ENCODE measurements around the gene TTC12. TPM values are rescaled to one million over a fixed set of nuclear protein-coding genes. Genes with fewer than 3 reads are reported as not detected.

TTC12 gene
- total and polyA plus RNA-seq, 10 of the 15 experiments (the other 5 are each of a cell fraction or from before 2014, with no cell fraction given), result 3.7 to 14.0 (median 8.1) TPM

GRCh38 chr11:113376156-113376555, 61.8 kb downstream of the TTC12 start:
- BruUV-seq (replicated peaks), result no TSS peak
- in situ Hi-C loops (cut with MboI), result no loop called here

GRCh38 chr11:113377681-113378412, 63.5 kb downstream of the TTC12 start:
- no peak for DNase-seq (ENCODE audit: low read depth, low spot score)
- intact Hi-C loops (cut with micrococcal nuclease; ENCODE audit: unreplicated experiment) (no loop called here), in situ Hi-C loops (cut with MboI) (no loop called here)
- no TSS peak for BruUV-seq (replicated peaks)
- POLR2A ChIA-PET, result no interaction called here
- WGBS (ENCODE audit: insufficient coverage, insufficient replicate concordance, low lambda C conversion rate, missing lambda C conversion rate), result 50% methylated on average over 7 of the region's 7 CpGs
- no peaks in the 10 kb centered on the region for H3K4me1 ChIP-seq (ENCODE audit: control insufficient read depth, insufficient read depth, low read length)
- peaks cover 0 to 3% of the 10 kb centered on the region in 2 experiments; a peak in 1 of 4 replicates for H3K27me3 ChIP-seq (replicated peaks in 1 of 2; ENCODE audit: control insufficient read depth in 2 of 2, insufficient read depth in 2 of 2, low read length in 1 of 2)
- no peak overlapping the region for H3K4me3 ChIP-seq
- SMC1A ChIA-PET (ENCODE audit: uncharacterized antibody, unreplicated experiment), result interaction anchor here (0.6 to 1.2 kb wide), 2 partner anchors 10 to 110 kb away, joined by 3 to 4 read pairs; no protein-coding TSS in a partner anchor
- H3K9ac ChIP-seq (ENCODE audit: control insufficient read depth, insufficient read depth, low read length), result no peak overlapping the region
- no peak overlapping the region for H2AFZ ChIP-seq (ENCODE audit: control insufficient read depth, low read depth, low read length)
- no peaks in the 10 kb centered on the region for H3K79me2 ChIP-seq (ENCODE audit: control insufficient read depth, insufficient read depth, low read length)
- no peaks in the 10 kb centered on the region for H3K9me3 ChIP-seq (replicated peaks; ENCODE audit: control insufficient read depth, insufficient read depth, low read length)
- H4K20me1 ChIP-seq (ENCODE audit: control insufficient read depth, insufficient read depth), result no peaks in the 10 kb centered on the region
- CTCF ChIA-PET, result interaction anchor here (0.7 kb wide), 1 partner anchor 16 kb away, joined by 3 read pairs; no protein-coding TSS in a partner anchor
- no peak for ATAC-seq
- no peak overlapping the region for H3K27ac ChIP-seq (ENCODE audit: control insufficient read depth, insufficient read depth)
- no peaks in the 10 kb centered on the region for H3K36me3 ChIP-seq (ENCODE audit: control insufficient read depth in 2 of 2, insufficient read depth in 2 of 2, low read length in 1 of 2)
- RAD21 ChIA-PET (ENCODE audit: unreplicated experiment), result no interaction called here
- no peak for FAIRE-seq
- H3K4me2 ChIP-seq (ENCODE audit: control insufficient read depth, insufficient read depth), result no peak overlapping the region
- TF ChIP-seq RAD21 (IDR thresholded peaks at IDR 0.05; ENCODE audit: insufficient read depth, low read depth, low read length), result no peak
- no peak for TF ChIP-seq E4F1 (IDR thresholded peaks at IDR 0.05; ENCODE audit: borderline replicate concordance, partially characterized antibody)
- no peak for TF ChIP-seq MEF2B (IDR thresholded peaks at IDR 0.05; ENCODE audit: partially characterized antibody, poor library complexity, severe bottlenecking)
- TF ChIP-seq RFX5 (IDR thresholded peaks at IDR 0.05; ENCODE audit: low read depth, low read length), result no peak
- no peak for TF ChIP-seq POLR2AphosphoS2 (IDR thresholded peaks at IDR 0.05; ENCODE audit: low read depth, low read length)
- no peak for TF ChIP-seq CHD1 (IDR thresholded peaks at IDR 0.05; ENCODE audit: low read depth, low read length)
- no peak for TF ChIP-seq ZBTB33 (IDR thresholded peaks at IDR 0.05)
- no peak for TF ChIP-seq NFYB (IDR thresholded peaks at IDR 0.05; ENCODE audit: insufficient read depth, low read depth, low read length)
- TF ChIP-seq MAX (IDR thresholded peaks at IDR 0.05; ENCODE audit: low read depth, low read length), result no peak

More at GRCh38 chr11:113376156-113376555, 61.8 kb downstream of the TTC12 start:
- no peak overlapping the region for H3K27ac ChIP-seq (ENCODE audit: control insufficient read depth, insufficient read depth)
- WGBS (ENCODE audit: insufficient coverage, insufficient replicate concordance, low lambda C conversion rate, missing lambda C conversion rate), result 18% methylated on average over 3 of the region's 3 CpGs
- H3K27me3 ChIP-seq (replicated peaks in 1 of 2; ENCODE audit: control insufficient read depth in 2 of 2, insufficient read depth in 2 of 2, low read length in 1 of 2), result no peaks in the 10 kb centered on the region; a peak in 1 of 4 replicates
- no peak for DNase-seq (ENCODE audit: low read depth, low spot score)
- ChIA-PET POLR2A (no interaction called here), CTCF (no interaction called here), SMC1A (ENCODE audit: uncharacterized antibody, unreplicated experiment) (interaction anchor here (1.4 to 1.5 kb wide), 2 partner anchors 42 to 62 kb away, joined by 4 to 5 read pairs; partner anchors contain the start of gene TTC12), RAD21 (ENCODE audit: unreplicated experiment) (interaction anchor here (0.7 kb wide), 1 partner anchor 97 kb away, joined by 3 read pairs; no protein-coding TSS in a partner anchor)
- intact Hi-C loops (cut with micrococcal nuclease; ENCODE audit: unreplicated experiment), result no loop called here
- H3K79me2 ChIP-seq (ENCODE audit: control insufficient read depth, insufficient read depth, low read length), result no peaks in the 10 kb centered on the region
- H3K9ac ChIP-seq (ENCODE audit: control insufficient read depth, insufficient read depth, low read length), result no peak overlapping the region
- peak overlapping the region; percentile 1; the same call in 1 of the 2 replicates for H2AFZ ChIP-seq (ENCODE audit: control insufficient read depth, low read depth, low read length)
- no peaks in the 10 kb centered on the region for H3K9me3 ChIP-seq (replicated peaks; ENCODE audit: control insufficient read depth, insufficient read depth, low read length)
- no peaks in the 10 kb centered on the region for H4K20me1 ChIP-seq (ENCODE audit: control insufficient read depth, insufficient read depth)
- no peak for FAIRE-seq
- H3K4me3 ChIP-seq, result no peak overlapping the region
- H3K4me1 ChIP-seq (ENCODE audit: control insufficient read depth, insufficient read depth, low read length), result no peaks in the 10 kb centered on the region
- TF ChIP-seq IRF4 (IDR thresholded peaks at IDR 0.05; ENCODE audit: low read depth, low read length), result no peak
- TF ChIP-seq SIX5 (IDR thresholded peaks at IDR 0.05; ENCODE audit: low read depth, low read length, severe bottlenecking), result no peak
- no peak for TF ChIP-seq CHD1 (IDR thresholded peaks at IDR 0.05; ENCODE audit: low read depth, low read length)
- no peak for TF ChIP-seq STAT1 (conservative IDR thresholded peaks at IDR 0.05)
- TF ChIP-seq RFX5 (IDR thresholded peaks at IDR 0.05; ENCODE audit: low read depth, low read length), result peak; percentile 86
- no peak for TF ChIP-seq PML (IDR thresholded peaks at IDR 0.05; ENCODE audit: low read length)
- ATAC-seq, result peak; percentile 69
- no peak overlapping the region for H3K4me2 ChIP-seq (ENCODE audit: control insufficient read depth, insufficient read depth)
- no peaks in the 10 kb centered on the region for H3K36me3 ChIP-seq (ENCODE audit: control insufficient read depth in 2 of 2, insufficient read depth in 2 of 2, low read length in 1 of 2)
